Lower leg skin (tissue), 3 donors: ENCODE measurements around the gene PTN.

Experiments used
- CTCF ChIP-seq, 3 donors: fragments of 450-650 bp; IDR thresholded peaks; one replicate each; pipeline ENCODE4 v1.5.1; 2016; ENCODE audit warnings: antibody characterized with exemption in 3 of 3, mild to moderate bottlenecking in 3 of 3, moderate library complexity in 2 of 3
- POLR2A ChIP-seq, 2 donors: fragments of 450-650 bp; IDR thresholded peaks; one replicate each; pipeline ENCODE4 v1.6.1; 2016 to 2017; ENCODE audit warnings: antibody characterized with exemption in 2 of 2, mild to moderate bottlenecking in 1 of 2, moderate library complexity in 1 of 2

- TF ChIP-seq POLR2A (IDR thresholded peaks at IDR 0.05) (no peak), CTCF (IDR thresholded peaks at IDR 0.05) (no peak)
Measured at GRCh38 chr7:137313201-137313600, 30.3 kb downstream of the PTN start.
